Neural progenitor cell (in vitro differentiated cells): ENCODE results near the gene EGR4. TPM values are rescaled to one million over a fixed set of nuclear protein-coding genes. Genes with fewer than 3 reads are reported as not detected.

Source experiments
- DNase-seq: peaks from one replicate; pipeline ENCODE4 v3.0.0-alpha.2; 2016; ENCODE audit warnings: low spot score
- H2AFZ ChIP-seq: fragments of 200-600 bp; sonication (generic); replicated peaks from 2 replicates; pipeline ENCODE4 v1.6.1; 2016; ENCODE audit warnings: antibody characterized with exemption
- H3F3A ChIP-seq: fragments of 200-600 bp; sonication (generic); 2 replicates; pipeline ENCODE4 v1.6.1; 2016; ENCODE audit warnings: antibody characterized with exemption, low read depth
- H3K27ac ChIP-seq: fragments of 200-600 bp; sonication (generic); 2 replicates; pipeline ENCODE4 v1.5.1; 2016; ENCODE audit warnings: mild to moderate bottlenecking
- H3K27me3 ChIP-seq: fragments of 200-600 bp; sonication (generic); 2 replicates; pipeline ENCODE4 v1.6.1; 2016; ENCODE audit warnings: mild to moderate bottlenecking, moderate library complexity
- H3K36me3 ChIP-seq: fragments of 200-600 bp; sonication (generic); 2 replicates; pipeline ENCODE4 v1.5.1; 2016
- H3K4me1 ChIP-seq: fragments of 200-600 bp; sonication (generic); 2 replicates; pipeline ENCODE4 v1.6.1; 2016; ENCODE audit warnings: mixed run types
- H3K4me2 ChIP-seq: fragments of 200-600 bp; sonication (generic); 2 replicates; pipeline ENCODE4 v1.6.1; 2016
- H3K4me3 ChIP-seq: fragments of 200-600 bp; sonication (generic); 2 replicates; pipeline ENCODE4 v1.5.1; 2016
- H3K79me2 ChIP-seq: fragments of 200-600 bp; sonication (generic); 2 replicates; pipeline ENCODE4 v1.6.1; 2016; ENCODE audit warnings: low read depth
- H3K9ac ChIP-seq: fragments of 200-600 bp; sonication (generic); 2 replicates; pipeline ENCODE4 v1.6.1; 2016
- H3K9me3 ChIP-seq: fragments of 200-600 bp; sonication (generic); 2 replicates; pipeline ENCODE4 v1.5.1; 2016; ENCODE audit warnings: low read depth
- H4K20me1 ChIP-seq: fragments of 200-600 bp; sonication (generic); 2 replicates; pipeline ENCODE4 v1.6.1; 2016; ENCODE audit warnings: low read depth
- H3K27ac Mint-ChIP-seq: 3 replicates; pipeline ENCODE4 v1.8.0; 2021; ENCODE audit warnings: mixed read lengths
- H3K27me3 Mint-ChIP-seq: 2 replicates; pipeline ENCODE4 v1.8.0; 2022; ENCODE audit warnings: low read depth, mild to moderate bottlenecking, inconsistent platforms, moderate library complexity, mixed read lengths; ENCODE audit not compliant: insufficient read depth
- H3K36me3 Mint-ChIP-seq: 3 replicates; pipeline ENCODE4 v1.8.0; 2021; ENCODE audit warnings: mixed read lengths
- H3K4me1 Mint-ChIP-seq: 3 replicates; pipeline ENCODE4 v1.8.0; 2021; ENCODE audit warnings: mixed read lengths
- H3K4me3 Mint-ChIP-seq: 3 replicates; pipeline ENCODE4 v1.8.0; 2021; ENCODE audit warnings: mild to moderate bottlenecking, moderate library complexity, mixed read lengths
- H3K9me3 Mint-ChIP-seq: 3 replicates; pipeline ENCODE4 v1.8.0; 2020; ENCODE audit warnings: mixed read lengths
- EZH2 ChIP-seq: fragments of 200-600 bp; sonication (generic); IDR thresholded peaks from 2 replicates; pipeline ENCODE4 v1.6.1; 2017; ENCODE audit warnings: antibody characterized with exemption, mild to moderate bottlenecking, moderate library complexity
- EZH2phosphoT487 ChIP-seq: fragments of 200-600 bp; sonication (generic); IDR thresholded peaks from 2 replicates; pipeline ENCODE4 v1.6.1; 2017; ENCODE audit warnings: antibody characterized with exemption
- total RNA-seq: library from RNA; depleted of rRNA; stranded (reverse); fragments of >200 nt; gene quantifications from 2 replicates; pipeline ENCODE4 v1.2.3, GENCODE V29; 2015; ENCODE audit warnings: low replicate concordance
- TF ChIP-seq, protein P1 (sequence below): fragments of 200-600 bp; sonication (generic); IDR thresholded peaks from 2 replicates; pipeline ENCODE4 v1.5.1; 2017; ENCODE audit warnings: antibody characterized with exemption, mild to moderate bottlenecking

Gene EGR4
- total RNA-seq, 1 donor from 2014 or later = not detected

GRCh38 chr2:73269686-73270465 is 23.5 kb downstream of the EGR4 start:
- Mint-ChIP-seq H3K36me3 (no peaks in the 10 kb centered on the region), H3K4me1 (peaks cover 6% of the 10 kb centered on the region), H3K27ac (no peak overlapping the region), H3K4me3 (peak overlapping the region; percentile 0), H3K27me3 (peaks cover 29% of the 10 kb centered on the region), H3K9me3 (peaks cover 4% of the 10 kb centered on the region)
- no peak for DNase-seq
- no peaks in the 10 kb centered on the region for H3K36me3 ChIP-seq
- H3K27me3 ChIP-seq = peaks cover 40% of the 10 kb centered on the region
- no peak overlapping the region for H3K9ac ChIP-seq
- H3K4me3 ChIP-seq = peak overlapping the region; percentile 32
- TF ChIP-seq EZH2 (no peak), EZH2phosphoT487 (no peak)
- TF ChIP-seq, protein P1, sequence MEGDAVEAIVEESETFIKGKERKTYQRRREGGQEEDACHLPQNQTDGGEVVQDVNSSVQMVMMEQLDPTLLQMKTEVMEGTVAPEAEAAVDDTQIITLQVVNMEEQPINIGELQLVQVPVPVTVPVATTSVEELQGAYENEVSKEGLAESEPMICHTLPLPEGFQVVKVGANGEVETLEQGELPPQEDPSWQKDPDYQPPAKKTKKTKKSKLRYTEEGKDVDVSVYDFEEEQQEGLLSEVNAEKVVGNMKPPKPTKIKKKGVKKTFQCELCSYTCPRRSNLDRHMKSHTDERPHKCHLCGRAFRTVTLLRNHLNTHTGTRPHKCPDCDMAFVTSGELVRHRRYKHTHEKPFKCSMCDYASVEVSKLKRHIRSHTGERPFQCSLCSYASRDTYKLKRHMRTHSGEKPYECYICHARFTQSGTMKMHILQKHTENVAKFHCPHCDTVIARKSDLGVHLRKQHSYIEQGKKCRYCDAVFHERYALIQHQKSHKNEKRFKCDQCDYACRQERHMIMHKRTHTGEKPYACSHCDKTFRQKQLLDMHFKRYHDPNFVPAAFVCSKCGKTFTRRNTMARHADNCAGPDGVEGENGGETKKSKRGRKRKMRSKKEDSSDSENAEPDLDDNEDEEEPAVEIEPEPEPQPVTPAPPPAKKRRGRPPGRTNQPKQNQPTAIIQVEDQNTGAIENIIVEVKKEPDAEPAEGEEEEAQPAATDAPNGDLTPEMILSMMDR = no peak
- no peaks in the 10 kb centered on the region for H3K79me2 ChIP-seq
- no peak overlapping the region for H2AFZ ChIP-seq
- peaks cover 30% of the 10 kb centered on the region for H3F3A ChIP-seq
- peaks cover 17% of the 10 kb centered on the region for H4K20me1 ChIP-seq
- peaks cover 18% of the 10 kb centered on the region for H3K4me1 ChIP-seq
- no peaks in the 10 kb centered on the region for H3K9me3 ChIP-seq
- peak overlapping the region; percentile 70 for H3K4me2 ChIP-seq
- no peak overlapping the region for H3K27ac ChIP-seq

DNA sequence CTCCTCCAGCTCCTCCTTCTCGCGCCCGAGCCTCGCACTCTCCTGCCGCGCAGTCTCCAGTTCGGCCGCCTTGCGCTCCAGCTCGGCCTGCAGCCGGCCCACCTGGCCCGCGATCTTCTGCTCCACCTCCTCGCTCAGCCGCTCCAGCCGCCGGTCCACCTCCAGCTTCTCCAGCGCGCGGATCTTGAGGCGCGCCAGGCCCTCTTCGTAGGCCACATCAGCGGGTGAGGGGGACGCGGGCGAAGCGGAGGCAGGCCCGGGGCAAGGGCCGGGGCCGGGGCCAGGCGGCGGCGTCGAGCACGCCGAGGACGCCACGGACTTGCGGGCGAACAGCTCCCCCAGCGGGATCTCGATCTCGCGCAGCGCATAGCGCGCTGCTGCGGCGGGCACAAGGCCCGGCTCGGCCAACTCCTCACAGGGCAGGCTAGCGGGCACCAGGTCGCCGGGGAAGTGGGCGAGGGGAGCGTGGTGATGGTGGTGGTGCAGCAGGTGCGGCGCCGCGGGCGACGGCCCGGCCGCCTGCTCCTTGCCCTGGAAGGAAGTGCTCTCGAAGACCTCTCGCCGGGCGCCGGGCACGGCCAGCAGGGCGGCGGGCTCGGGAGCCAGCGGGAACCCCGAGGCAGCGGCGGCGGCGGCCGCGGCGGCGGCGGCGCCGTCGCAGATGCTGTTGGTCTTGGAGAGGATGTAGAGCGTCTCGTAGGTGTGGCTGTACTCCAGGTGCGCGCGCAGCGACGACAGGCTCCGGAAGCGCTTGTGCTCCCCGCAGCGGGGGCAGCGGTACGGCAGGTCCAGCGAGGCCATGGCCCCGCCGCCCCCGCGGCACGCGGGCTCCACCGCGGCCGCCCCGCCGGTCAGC is 24.3 kb downstream of the EGR4 start:
- peak overlapping the region; percentile 70 for H3K4me2 ChIP-seq
- peaks cover 18% of the 10 kb centered on the region for H3K4me1 ChIP-seq
- H3K27ac ChIP-seq = no peak overlapping the region
- peaks cover 17% of the 10 kb centered on the region for H4K20me1 ChIP-seq
- Mint-ChIP-seq H3K4me1 (peaks cover 6% of the 10 kb centered on the region), H3K36me3 (no peaks in the 10 kb centered on the region), H3K4me3 (peak overlapping the region; percentile 61), H3K9me3 (peaks cover 4% of the 10 kb centered on the region), H3K27me3 (peaks cover 33% of the 10 kb centered on the region), H3K27ac (no peak overlapping the region)
- peak; percentile 79 for DNase-seq
- peak overlapping the region; percentile 52 for H2AFZ ChIP-seq
- H3F3A ChIP-seq = peaks cover 30% of the 10 kb centered on the region
- H3K36me3 ChIP-seq = no peaks in the 10 kb centered on the region
- no peak overlapping the region for H3K9ac ChIP-seq
- H3K27me3 ChIP-seq = peaks cover 40% of the 10 kb centered on the region
- no peaks in the 10 kb centered on the region for H3K79me2 ChIP-seq
- peak overlapping the region; percentile 32 for H3K4me3 ChIP-seq
- no peaks in the 10 kb centered on the region for H3K9me3 ChIP-seq
- TF ChIP-seq, protein P1 = peak; percentile 50
- TF ChIP-seq EZH2phosphoT487 = peak; percentile 87
- peak; percentile 90 for TF ChIP-seq EZH2

- H3K4me2 ChIP-seq = peak overlapping the region; percentile 70
- H3K36me3 Mint-ChIP-seq = no peaks in the 10 kb centered on the region
- TF ChIP-seq EZH2 = no peak
- no peak for TF ChIP-seq EZH2phosphoT487
- TF ChIP-seq, protein P1 = no peak
Measured at GRCh38 chr2:73268366-73268829, 24.9 kb downstream of the EGR4 start.

More at GRCh38 chr2:73268366-73268829, 24.9 kb downstream of the EGR4 start:
- peaks cover 17% of the 10 kb centered on the region for H4K20me1 ChIP-seq
- no peak overlapping the region for H3K27ac Mint-ChIP-seq
- peaks cover 40% of the 10 kb centered on the region for H3K27me3 ChIP-seq
- H3K36me3 ChIP-seq = no peaks in the 10 kb centered on the region
- H3F3A ChIP-seq = peaks cover 27% of the 10 kb centered on the region
- DNase-seq = no peak
- H3K4me1 ChIP-seq = peaks cover 18% of the 10 kb centered on the region
- peak overlapping the region; percentile 61 for H3K4me3 Mint-ChIP-seq
- H2AFZ ChIP-seq = peak overlapping the region; percentile 52
- H3K79me2 ChIP-seq = no peaks in the 10 kb centered on the region
- H3K27ac ChIP-seq = no peak overlapping the region
- H3K9me3 Mint-ChIP-seq = peaks cover 4% of the 10 kb centered on the region
- H3K4me1 Mint-ChIP-seq = peaks cover 6% of the 10 kb centered on the region
- H3K27me3 Mint-ChIP-seq = peaks cover 35% of the 10 kb centered on the region
- H3K9ac ChIP-seq = no peak overlapping the region
- no peaks in the 10 kb centered on the region for H3K9me3 ChIP-seq
- peak overlapping the region; percentile 32 for H3K4me3 ChIP-seq
